Caco-2 (cell line): ENCODE measurements around the gene GPRIN1. TPM values are rescaled to one million over a fixed set of nuclear protein-coding genes. Genes with fewer than 3 reads are reported as not detected.

Experiments used
- BruUV-seq: library from RNA; stranded (reverse); fragments of 400-500 nt; replicated peaks from 2 replicates; lab custom pipeline; 2021; lab: Mats Ljungman, UMichigan
- CTCF ChIA-PET: fragments of 300-600 bp; sonication (Branson Sonifier 250); formaldehyde crosslinking; loops from one replicate; lab custom pipeline; 2022; ENCODE audit warnings: antibody characterized with exemption; lab: Charles Lee
- POLR2A ChIA-PET: fragments of 300-600 bp; sonication (Branson Sonifier 250); formaldehyde crosslinking; loops from one replicate; lab custom pipeline; 2022; ENCODE audit warnings: antibody characterized with exemption; lab: Charles Lee
- DNase-seq, 2 experiments: peaks; one replicate each; pipeline versions ENCODE4 v3.0.0 to v3.0.0-alpha.2; 2020 to 2022
- H3K27me3 ChIP-seq: replicated peaks from 2 replicates; pipeline ENCODE4 v1.6.0; 2011; ENCODE audit warnings: low read length; ENCODE audit not compliant: control insufficient read depth, insufficient read depth
- H3K36me3 ChIP-seq: 2 replicates; pipeline ENCODE4 v1.5.1; 2011; ENCODE audit warnings: low read length; ENCODE audit not compliant: control insufficient read depth, insufficient read depth
- H3K4me1 ChIP-seq: fragments of 250-450 bp; sonication (Bioruptor Pico); 2 replicates; pipeline ENCODE4 v1.5.1; 2020; ENCODE audit warnings: mild to moderate bottlenecking
- H3K4me3 ChIP-seq: 2 replicates; pipeline ENCODE4 v1.5.1; 2011; ENCODE audit warnings: low read depth, mild to moderate bottlenecking, control low read depth, low read length
- H3K9me3 ChIP-seq: fragments of 250-450 bp; sonication (Bioruptor Pico); 2 replicates; pipeline ENCODE4 v1.5.1; 2020; ENCODE audit warnings: mild to moderate bottlenecking, moderate library complexity
- H3K27ac Mint-ChIP-seq: one replicate; pipeline ENCODE4 v1.8.0; 2022; ENCODE audit warnings: mixed read lengths; ENCODE audit not compliant: unreplicated experiment
- H3K27me3 Mint-ChIP-seq: one replicate; pipeline ENCODE4 v1.8.0; 2022; ENCODE audit warnings: mixed read lengths; ENCODE audit not compliant: insufficient read depth, unreplicated experiment
- H3K36me3 Mint-ChIP-seq: one replicate; pipeline ENCODE4 v1.8.0; 2022; ENCODE audit warnings: mild to moderate bottlenecking, mixed read lengths; ENCODE audit not compliant: insufficient read depth, unreplicated experiment
- H3K4me1 Mint-ChIP-seq: one replicate; pipeline ENCODE4 v1.8.0; 2022; ENCODE audit warnings: low read depth, mixed read lengths; ENCODE audit not compliant: unreplicated experiment
- H3K4me3 Mint-ChIP-seq: one replicate; pipeline ENCODE4 v1.8.0; 2022; ENCODE audit warnings: mild to moderate bottlenecking, moderate library complexity, mixed read lengths; ENCODE audit not compliant: unreplicated experiment
- H3K9me3 Mint-ChIP-seq: one replicate; pipeline ENCODE4 v1.8.0; 2022; ENCODE audit warnings: mixed read lengths; ENCODE audit not compliant: unreplicated experiment
- CTCF ChIP-seq, 2 experiments: fragments of 200-600 bp in 1 of 2; IDR thresholded peaks; 1 replicate in 1 of 2; 2 replicates in 1 of 2; pipeline versions ENCODE4 v1.5.1 to v1.8.0; 2011 to 2022; ENCODE audit warnings: antibody characterized with exemption in 1 of 2, control low read depth in 1 of 2, inconsistent platforms in 1 of 2, low read depth in 1 of 2, low read length in 1 of 2, mild to moderate bottlenecking in 1 of 2, moderate library complexity in 1 of 2; ENCODE audit not compliant: insufficient read depth in 1 of 2, severe bottlenecking in 1 of 2, unreplicated experiment in 1 of 2
- intact Hi-C: fragments of 100-400 bp; cut with micrococcal nuclease; formaldehyde crosslinking; loops from one replicate; pipeline ENCODE4 v1.10.0; 2022; ENCODE audit not compliant: unreplicated experiment
- total RNA-seq: library from RNA; stranded (reverse); gene quantifications from 2 replicates; pipeline ENCODE4 v1.2.3, GENCODE V29; 2022

GPRIN1 gene
- total RNA-seq, 1 experiment from 2014 or later, result 3.9 TPM

GRCh38 chr5:176631383-176632200, 21.6 kb upstream of the GPRIN1 start:
- H3K27me3 Mint-ChIP-seq, result peaks cover 37% of the 10 kb centered on the region

GRCh38 chr5:176630681-176631222, 20.8 kb upstream of the GPRIN1 start:
- no peaks in the 10 kb centered on the region for H3K9me3 Mint-ChIP-seq
- Histone ChIP-seq H3K4me3 (peak overlapping the region; percentile 39), H3K27me3 (peaks cover 3% of the 10 kb centered on the region), H3K4me1 (peaks cover 7% of the 10 kb centered on the region), H3K36me3 (no peaks in the 10 kb centered on the region), H3K9me3 (no peaks in the 10 kb centered on the region)
- no peak overlapping the region for H3K27ac Mint-ChIP-seq
- TF ChIP-seq CTCF (IDR thresholded peaks at IDR 0.05; ENCODE audit: insufficient read depth in 1 of 2, low read depth in 1 of 2, low read length in 1 of 2, severe bottlenecking in 1 of 2, unreplicated experiment in 1 of 2), result no peak
- POLR2A ChIA-PET, result no interaction called here
- H3K27me3 Mint-ChIP-seq, result peaks cover 41% of the 10 kb centered on the region
- H3K36me3 Mint-ChIP-seq, result no peaks in the 10 kb centered on the region
- BruUV-seq, result no TSS peak
- DNase-seq, result no peak
- H3K4me1 Mint-ChIP-seq, result no peaks in the 10 kb centered on the region
- CTCF ChIA-PET, result interaction anchor here (1.0 to 1.2 kb wide), 2 partner anchors 30 to 61 kb away, joined by 3 to 10 read pairs; no protein-coding TSS in a partner anchor
- H3K4me3 Mint-ChIP-seq, result peak overlapping the region; percentile 67
- intact Hi-C loops, result no loop called here

More at GRCh38 chr5:176631383-176632200, 21.6 kb upstream of the GPRIN1 start:
- Mint-ChIP-seq H3K4me3 (no peak overlapping the region), H3K9me3 (no peaks in the 10 kb centered on the region), H3K27ac (no peak overlapping the region), H3K36me3 (no peaks in the 10 kb centered on the region), H3K4me1 (no peaks in the 10 kb centered on the region)
- Histone ChIP-seq H3K27me3 (peaks cover 3% of the 10 kb centered on the region), H3K9me3 (no peaks in the 10 kb centered on the region), H3K4me3 (no peak overlapping the region), H3K4me1 (peaks cover 7% of the 10 kb centered on the region), H3K36me3 (no peaks in the 10 kb centered on the region)
- no peak for DNase-seq
- POLR2A ChIA-PET, result no interaction called here
- BruUV-seq, result no TSS peak
- intact Hi-C loops, result no loop called here
- TF ChIP-seq CTCF (IDR thresholded peaks at IDR 0.05; ENCODE audit: insufficient read depth in 1 of 2, low read depth in 1 of 2, low read length in 1 of 2, severe bottlenecking in 1 of 2, unreplicated experiment in 1 of 2), result no peak
- CTCF ChIA-PET, result no interaction called here

- Histone ChIP-seq H3K27me3 (peaks cover 5% of the 10 kb centered on the region), H3K4me1 (peaks cover 7% of the 10 kb centered on the region), H3K9me3 (no peaks in the 10 kb centered on the region), H3K36me3 (no peaks in the 10 kb centered on the region), H3K4me3 (peak within 1 kb of the TSS; percentile 39)
- no TSS peak for BruUV-seq
- CTCF ChIA-PET, result interaction anchor here (0.5 to 1.2 kb wide), 3 partner anchors 30 to 302 kb away, joined by 3 to 10 read pairs (median 4); no protein-coding TSS in a partner anchor
- H3K36me3 Mint-ChIP-seq, result no peaks in the 10 kb centered on the region
- intact Hi-C loops, result no loop called here
- DNase-seq, result peak in 1 of 2 experiments; percentile 75
- H3K4me1 Mint-ChIP-seq, result no peaks in the 10 kb centered on the region
- POLR2A ChIA-PET, result no interaction called here
- TF ChIP-seq CTCF (IDR thresholded peaks at IDR 0.05; ENCODE audit: insufficient read depth in 1 of 2, low read depth in 1 of 2, low read length in 1 of 2, severe bottlenecking in 1 of 2, unreplicated experiment in 1 of 2), result no peak
- no peak within 1 kb of the TSS for H3K27ac Mint-ChIP-seq
- peak within 1 kb of the TSS; percentile 67 for H3K4me3 Mint-ChIP-seq
- no peaks in the 10 kb centered on the region for H3K9me3 Mint-ChIP-seq
- peaks cover 40% of the 10 kb centered on the region for H3K27me3 Mint-ChIP-seq
These were observed 20.1 kb upstream of the GPRIN1 start, which contains the start of the genes EIF4E1B and SNCB for GRCh38 chr5:176629853-176630680. EIF4E1B (plus strand) TSS chr5:176630675; CDS start chr5:176642788, 12,113 bp downstream. SNCB (minus strand) TSS chr5:176630534; CDS start chr5:176629654, 880 bp downstream.
